ENCODE results near the gene POLD3.

- TF ChIP-seq CTCF (IDR thresholded peaks at IDR 0.05) (no peak), POLR2A (IDR thresholded peaks at IDR 0.05) (no peak)
Measured at GRCh38 chr11:74566146-74566960, 26.0 kb upstream of the POLD3 start.

All from esophagus squamous epithelium (tissue), 4 donors.